ENCODE measurements around the gene CCDC107.

DNA sequence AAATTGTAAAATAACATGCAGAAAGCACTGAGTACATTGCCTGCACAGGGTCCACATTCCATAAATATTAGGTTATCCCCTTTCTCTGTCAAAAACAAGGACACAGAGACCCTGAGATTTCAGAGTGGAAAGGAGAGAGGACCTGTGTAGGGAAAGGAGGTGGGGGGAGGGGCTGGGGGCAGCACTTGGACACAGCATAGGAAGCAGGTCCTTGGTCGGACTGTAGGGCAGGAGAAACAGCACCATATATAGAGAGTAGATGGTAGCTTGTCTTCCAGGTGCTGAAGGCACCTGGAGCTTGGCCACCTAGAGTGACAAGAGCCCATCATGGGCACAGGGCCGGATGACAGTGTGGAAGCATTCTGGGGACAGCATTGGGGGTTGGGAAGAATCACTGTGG, 29.2 kb downstream of the CCDC107 start:
- TF ChIP-seq, protein P1, sequence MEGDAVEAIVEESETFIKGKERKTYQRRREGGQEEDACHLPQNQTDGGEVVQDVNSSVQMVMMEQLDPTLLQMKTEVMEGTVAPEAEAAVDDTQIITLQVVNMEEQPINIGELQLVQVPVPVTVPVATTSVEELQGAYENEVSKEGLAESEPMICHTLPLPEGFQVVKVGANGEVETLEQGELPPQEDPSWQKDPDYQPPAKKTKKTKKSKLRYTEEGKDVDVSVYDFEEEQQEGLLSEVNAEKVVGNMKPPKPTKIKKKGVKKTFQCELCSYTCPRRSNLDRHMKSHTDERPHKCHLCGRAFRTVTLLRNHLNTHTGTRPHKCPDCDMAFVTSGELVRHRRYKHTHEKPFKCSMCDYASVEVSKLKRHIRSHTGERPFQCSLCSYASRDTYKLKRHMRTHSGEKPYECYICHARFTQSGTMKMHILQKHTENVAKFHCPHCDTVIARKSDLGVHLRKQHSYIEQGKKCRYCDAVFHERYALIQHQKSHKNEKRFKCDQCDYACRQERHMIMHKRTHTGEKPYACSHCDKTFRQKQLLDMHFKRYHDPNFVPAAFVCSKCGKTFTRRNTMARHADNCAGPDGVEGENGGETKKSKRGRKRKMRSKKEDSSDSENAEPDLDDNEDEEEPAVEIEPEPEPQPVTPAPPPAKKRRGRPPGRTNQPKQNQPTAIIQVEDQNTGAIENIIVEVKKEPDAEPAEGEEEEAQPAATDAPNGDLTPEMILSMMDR (IDR thresholded peaks at IDR 0.05): no peak
- TF ChIP-seq ZFX (IDR thresholded peaks at IDR 0.05; ENCODE audit: borderline replicate concordance): no peak

All from 22Rv1 (cell line).